ENCODE data around the gene CDH4.
"Not testable (repeated sequence)": the region's sequence is repeated elsewhere in the genome, so short reads cannot be mapped to it uniquely, and the experiment has no call there.

Gene CDH4

GRCh38 chr20:61459705-61460104 lies 207.6 kb downstream of the CDH4 start:
- DNase-seq (ENCODE audit: low read depth): no peak

GRCh38 chr20:61460261-61461052 lies 208.4 kb downstream of the CDH4 start:
- no peak for DNase-seq (ENCODE audit: low read depth)

GRCh38 chr20:61461461-61461860 lies 209.4 kb downstream of the CDH4 start:
- DNase-seq (ENCODE audit: low read depth): no peak

DNA sequence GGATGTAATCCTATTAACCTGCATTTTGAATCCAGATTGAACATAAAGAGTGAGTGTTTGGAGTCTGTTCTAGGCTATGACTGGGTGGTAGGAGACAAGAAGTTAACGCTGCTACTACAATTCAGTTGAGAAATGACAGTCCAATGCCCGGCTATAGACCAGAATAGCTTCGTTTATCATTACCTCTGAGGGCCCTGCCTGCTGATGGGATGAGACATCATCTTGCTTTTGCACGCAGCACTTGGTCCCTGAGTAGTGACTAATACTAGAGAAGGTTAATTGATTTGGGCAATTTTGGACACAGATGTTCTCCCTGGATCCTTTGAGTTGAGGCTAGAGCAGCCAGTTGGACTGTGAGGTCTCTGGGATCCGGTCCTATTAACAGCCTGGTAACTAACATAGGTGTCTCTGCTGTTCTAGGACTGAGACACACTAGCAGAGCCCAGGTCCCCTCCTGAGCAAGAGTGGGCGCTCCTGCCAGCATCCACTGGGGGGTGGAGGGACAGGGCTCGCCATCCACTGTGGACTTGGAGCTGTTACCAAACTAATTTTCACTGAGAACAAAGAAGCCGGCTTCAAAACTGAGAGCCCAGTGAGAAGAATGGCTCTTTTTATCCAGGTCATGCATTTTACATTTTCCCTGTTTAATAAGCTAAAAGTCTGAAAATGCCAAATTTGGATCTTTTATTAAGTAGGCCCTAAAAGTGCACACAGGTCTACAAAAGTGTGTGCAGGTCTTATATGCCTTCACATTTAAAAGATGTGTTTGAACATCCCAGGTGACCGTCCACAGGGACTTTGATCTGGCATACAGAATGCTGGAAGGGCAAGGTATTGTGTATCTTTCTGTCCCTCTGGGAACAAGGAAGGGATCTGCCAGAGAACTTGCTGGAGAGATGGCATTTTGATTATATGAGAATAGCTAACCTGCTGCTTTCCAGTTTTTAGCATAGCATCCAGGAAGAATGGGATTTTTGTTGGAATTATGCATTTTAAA lies 212.5 kb downstream of the CDH4 start:
- no peak for DNase-seq (ENCODE audit: low read depth)

DNA sequence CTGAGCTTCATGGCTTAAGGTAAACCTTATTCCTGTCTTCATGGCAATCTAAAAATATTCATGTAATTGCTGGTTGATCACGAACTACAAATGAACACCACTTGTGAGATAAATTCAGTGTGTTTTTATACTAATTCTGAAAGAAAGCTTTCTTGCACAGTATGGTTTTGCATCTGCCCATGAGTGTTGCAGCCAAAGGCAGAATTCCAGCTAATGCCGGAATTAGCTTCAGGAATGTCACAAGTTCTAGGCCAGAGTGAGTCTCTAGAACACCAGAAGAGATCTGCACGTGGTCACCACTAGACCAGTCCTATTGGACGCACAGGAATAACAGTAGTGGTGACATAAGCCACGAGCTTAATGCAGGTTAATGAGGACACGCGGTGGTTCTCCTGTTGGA lies 223.7 kb downstream of the CDH4 start:
- no peak for DNase-seq (ENCODE audit: low read depth)

DNA sequence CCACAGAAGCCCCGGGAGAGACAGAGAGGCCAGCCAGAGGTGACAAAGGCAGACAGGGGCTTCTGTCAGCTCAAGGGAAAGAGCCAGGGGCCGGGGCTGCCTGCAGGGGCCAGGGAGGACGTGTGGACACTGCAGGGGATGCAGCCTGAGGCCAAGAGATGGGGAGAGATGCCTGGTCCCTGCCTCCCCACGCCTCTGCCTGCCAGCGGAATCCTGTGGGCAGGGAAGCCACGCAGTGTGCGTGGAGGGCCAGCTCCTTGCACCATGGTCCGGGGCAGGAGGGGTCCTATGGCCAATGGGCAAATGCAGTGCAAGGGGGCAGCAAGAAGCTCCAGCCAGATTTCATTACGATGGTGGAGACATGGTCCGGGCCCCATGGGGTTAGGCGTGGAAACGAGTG lies 224.9 kb downstream of the CDH4 start:
- DNase-seq (ENCODE audit: low read depth): no peak

DNA sequence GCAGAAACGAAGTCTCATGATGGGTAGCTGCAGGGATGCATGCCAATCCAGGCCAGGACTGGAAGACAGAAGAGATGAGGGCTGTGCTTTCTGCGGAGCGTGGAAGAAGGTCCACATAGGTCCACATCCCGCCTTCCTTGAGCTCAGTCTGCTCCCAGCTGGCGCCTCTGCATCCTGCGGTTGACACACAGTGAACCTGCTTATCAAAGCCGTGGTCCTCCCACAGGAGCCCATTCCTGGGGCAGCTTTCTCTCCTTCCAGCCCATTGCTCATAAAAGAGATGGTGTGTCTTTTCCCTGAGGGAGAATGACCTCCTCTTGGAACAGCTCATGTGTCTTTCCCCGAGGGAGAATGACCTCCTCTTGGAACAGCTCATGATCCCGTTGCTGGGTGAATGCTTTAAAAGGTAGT lies 225.4 kb downstream of the CDH4 start:
- no peak for DNase-seq (ENCODE audit: low read depth)

GRCh38 chr20:61478094-61478493 lies 226.0 kb downstream of the CDH4 start:
- no peak for DNase-seq (ENCODE audit: low read depth)

DNA sequence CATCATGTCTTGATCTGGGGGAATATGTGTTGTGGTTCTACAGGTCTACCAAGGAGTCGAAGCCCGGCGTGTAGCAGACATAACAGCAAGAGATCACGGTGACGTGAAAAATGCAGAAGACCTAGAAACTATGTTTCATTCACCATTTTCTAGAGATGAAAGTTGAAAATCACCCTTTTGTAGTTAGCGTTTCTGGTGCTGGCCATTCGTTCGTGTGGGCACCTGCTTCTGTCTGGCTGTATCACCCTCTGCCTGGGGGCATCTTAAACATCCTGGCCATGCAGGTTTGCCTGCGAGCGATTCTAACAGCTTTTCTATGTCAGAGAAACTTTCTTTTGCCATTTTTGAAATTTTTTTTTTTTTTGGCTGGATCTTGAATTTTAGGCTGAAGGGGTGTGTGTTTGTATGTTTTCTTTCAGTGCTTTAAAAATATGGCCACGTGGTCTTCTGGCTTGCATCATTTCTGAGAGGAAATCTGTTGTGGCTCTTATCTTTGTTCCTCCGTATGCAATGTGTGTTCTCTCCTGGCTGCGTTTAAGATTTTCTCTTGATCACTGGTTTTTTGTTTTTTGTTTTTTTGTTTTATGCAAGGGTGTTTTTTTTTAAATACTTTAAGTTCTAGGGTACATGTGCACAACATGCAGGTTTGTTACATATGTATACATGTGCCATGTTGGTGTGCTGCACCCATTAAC lies 226.7 kb downstream of the CDH4 start:
- DNase-seq (ENCODE audit: low read depth): no peak

GRCh38 chr20:61479433-61479832 lies 227.4 kb downstream of the CDH4 start:
- not testable (repeated sequence) for DNase-seq (ENCODE audit: low read depth)

DNA sequence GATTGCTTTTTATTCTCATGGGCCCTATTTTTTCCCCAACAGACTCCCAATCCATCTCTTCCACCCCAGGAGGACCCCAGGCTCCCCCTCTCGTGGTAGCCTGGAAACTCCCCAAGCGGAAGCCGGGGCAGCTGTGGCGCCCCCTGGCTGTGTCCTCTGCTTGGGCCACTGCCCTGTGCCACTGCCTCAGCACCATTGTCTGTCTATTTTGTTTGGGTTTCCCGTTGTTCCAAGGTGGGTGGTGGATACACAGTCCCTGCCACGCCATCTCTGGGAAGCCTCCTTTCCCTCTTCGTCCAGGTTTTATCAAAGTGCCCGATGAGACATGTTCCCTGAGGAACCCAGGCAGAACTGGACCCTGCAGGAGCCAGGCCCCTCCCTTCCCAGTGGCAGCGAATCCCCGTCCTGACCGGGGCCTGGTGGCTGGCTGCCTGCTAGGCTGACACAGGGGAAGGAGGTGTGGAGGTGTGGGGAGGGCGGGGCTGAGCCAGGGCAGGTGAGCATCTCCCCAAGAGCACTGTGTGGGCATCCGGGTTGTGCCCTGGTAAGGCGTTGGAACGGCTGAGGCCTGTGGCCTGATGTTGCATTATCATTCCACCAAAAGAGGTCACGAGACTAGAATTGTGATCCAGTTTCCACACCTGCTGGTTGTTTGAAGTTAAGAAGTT lies 228.2 kb downstream of the CDH4 start:
- no peak for DNase-seq (ENCODE audit: low read depth)

DNA sequence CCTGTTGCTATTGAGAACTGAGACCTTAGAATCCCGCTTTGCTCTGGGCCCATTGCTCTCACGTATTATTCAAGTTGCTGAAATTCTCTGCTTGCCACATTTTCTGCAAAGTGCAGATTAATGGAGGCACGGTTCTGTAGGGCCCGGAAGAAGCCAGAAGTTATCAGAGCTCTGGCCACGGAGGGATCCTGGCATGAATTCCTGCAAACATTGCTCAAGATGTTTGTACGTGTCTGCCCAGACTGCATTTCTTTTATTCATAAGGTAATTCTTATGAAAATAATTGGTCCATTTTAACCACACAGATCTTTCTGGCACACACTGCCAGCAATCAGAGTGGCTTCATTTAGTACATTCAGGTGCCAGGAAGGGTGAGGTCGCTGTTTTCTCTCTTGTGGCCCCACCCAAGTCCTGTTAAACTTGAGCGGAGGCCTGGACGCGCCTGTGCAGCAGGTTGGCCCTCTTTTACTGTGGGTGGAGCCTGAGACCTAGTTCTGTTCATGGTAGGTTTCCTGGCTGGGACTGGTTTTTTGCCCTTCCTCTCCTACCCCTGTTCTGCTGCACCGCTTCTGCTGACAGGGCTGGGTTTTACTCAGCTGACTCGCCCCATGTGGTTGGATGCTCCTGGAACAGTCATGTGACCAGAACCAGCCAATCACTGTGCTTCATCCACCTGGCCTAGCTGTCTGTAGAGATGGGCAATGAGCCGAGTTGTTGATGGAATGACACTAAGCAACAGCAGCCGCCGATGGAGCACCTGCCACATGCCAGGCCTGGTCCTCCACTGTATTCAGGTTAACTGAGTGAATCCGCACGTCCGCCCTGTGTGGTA lies 230.2 kb downstream of the CDH4 start:
- DNase-seq (ENCODE audit: low read depth): no peak

GRCh38 chr20:61482901-61483300 lies 230.8 kb downstream of the CDH4 start:
- no peak for DNase-seq (ENCODE audit: low read depth)

- DNase-seq (ENCODE audit: low read depth): no peak
Measured at GRCh38 chr20:61483336-61484067, 231.4 kb downstream of the CDH4 start.

GRCh38 chr20:61486198-61486597 lies 234.1 kb downstream of the CDH4 start:
- no peak for DNase-seq (ENCODE audit: low read depth)

DNA sequence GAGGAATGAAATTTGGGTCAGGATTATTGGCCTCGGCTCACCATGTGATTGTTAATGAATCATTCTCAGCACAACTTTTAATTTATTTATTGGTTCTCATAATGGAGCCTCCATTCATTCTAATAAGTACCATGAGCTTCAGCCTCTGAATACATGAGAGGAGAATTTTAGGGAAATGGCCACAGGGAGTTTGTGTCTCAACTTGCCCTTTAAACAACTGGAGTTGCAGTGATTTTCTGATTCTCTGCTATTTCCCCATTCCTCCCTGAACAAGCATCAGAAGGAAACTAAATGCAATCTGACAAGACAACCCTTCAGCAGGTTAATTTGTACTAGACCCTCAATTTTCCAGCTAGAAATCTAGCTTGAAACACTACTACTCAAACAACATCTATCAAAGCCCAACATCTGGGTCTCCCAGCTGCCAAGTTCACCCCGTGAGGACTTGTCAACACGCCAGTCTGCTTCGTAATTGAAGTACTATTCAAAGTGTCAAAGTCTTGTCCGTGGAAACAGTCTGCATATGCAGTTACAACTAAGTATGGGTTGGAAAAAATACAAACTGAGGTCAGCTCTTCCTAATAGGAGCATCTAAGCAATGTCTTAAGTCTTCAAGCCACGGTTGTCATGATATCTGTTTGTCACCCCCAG lies 235.4 kb downstream of the CDH4 start:
- no peak for DNase-seq (ENCODE audit: low read depth)

GRCh38 chr20:61487997-61488371 lies 235.9 kb downstream of the CDH4 start:
- no peak for DNase-seq (ENCODE audit: low read depth)

GRCh38 chr20:61490721-61491120 lies 238.7 kb downstream of the CDH4 start:
- DNase-seq (ENCODE audit: low read depth): no peak

- no peak for DNase-seq (ENCODE audit: low read depth)
Measured at GRCh38 chr20:61492065-61492464, 240.0 kb downstream of the CDH4 start.

- no peak for DNase-seq (ENCODE audit: low read depth)
Measured at GRCh38 chr20:61493798-61494305, 241.8 kb downstream of the CDH4 start.
